PC-9 (cell line): Measurements from ENCODE around the gene KLHL30. TPM values are rescaled to one million over a fixed set of nuclear protein-coding genes. Genes with fewer than 3 reads are reported as not detected.

Experiments used
- BruUV-seq: library from RNA; stranded (reverse); fragments of 400-500 nt; replicated peaks from 2 replicates; lab custom pipeline; 2021; lab: Mats Ljungman, UMichigan
- CTCF ChIA-PET: fragments of 300-600 bp; sonication (Branson Sonifier 250); formaldehyde crosslinking; loops from one replicate; lab custom pipeline; 2022; ENCODE audit warnings: antibody characterized with exemption; lab: Charles Lee
- POLR2A ChIA-PET: fragments of 300-600 bp; sonication (Branson Sonifier 250); formaldehyde crosslinking; loops from one replicate; lab custom pipeline; 2022; ENCODE audit warnings: antibody characterized with exemption; ENCODE audit not compliant: unreplicated experiment; lab: Charles Lee
- DNase-seq, 2 experiments: peaks; one replicate each; pipeline versions ENCODE4 v3.0.0 to v3.0.0-alpha.2; 2015 to 2022; ENCODE audit warnings: mixed read lengths in 1 of 2
- H2AFZ ChIP-seq: fragments of 200-600 bp; sonication (generic); 2 replicates; pipeline ENCODE4 v1.8.1; 2017; ENCODE audit warnings: antibody characterized with exemption
- H3F3A ChIP-seq: fragments of 200-600 bp; sonication (generic); 2 replicates; pipeline ENCODE4 v1.8.1; 2017; ENCODE audit warnings: antibody characterized with exemption, mild to moderate bottlenecking, low read depth; ENCODE audit not compliant: insufficient read depth
- H3K27ac ChIP-seq: fragments of 200-600 bp; sonication (generic); 2 replicates; pipeline ENCODE4 v1.6.1; 2016; ENCODE audit warnings: mixed run types
- H3K27me3 ChIP-seq: fragments of 200-600 bp; sonication (generic); 2 replicates; pipeline ENCODE4 v1.6.1; 2016; ENCODE audit warnings: low read depth, mixed run types; ENCODE audit not compliant: insufficient read depth
- H3K36me3 ChIP-seq: fragments of 200-600 bp; sonication (generic); 2 replicates; pipeline ENCODE4 v1.6.1; 2016; ENCODE audit warnings: low read depth, mixed run types
- H3K4me1 ChIP-seq: fragments of 200-600 bp; sonication (generic); replicated peaks from 2 replicates; pipeline ENCODE4 v1.6.1; 2016; ENCODE audit warnings: mixed run types; ENCODE audit not compliant: insufficient read depth
- H3K4me2 ChIP-seq: fragments of 200-600 bp; sonication (generic); 2 replicates; pipeline ENCODE4 v1.6.1; 2017; ENCODE audit warnings: mixed run types
- H3K4me3 ChIP-seq: fragments of 200-600 bp; sonication (generic); 2 replicates; pipeline ENCODE4 v1.6.1; 2016; ENCODE audit warnings: mixed run types
- H3K79me2 ChIP-seq: fragments of 200-600 bp; sonication (generic); 2 replicates; pipeline ENCODE4 v1.6.1; 2017; ENCODE audit warnings: low read depth, mixed run types
- H3K9me2 ChIP-seq: fragments of 200-600 bp; sonication (generic); 2 replicates; pipeline ENCODE4 v1.8.1; 2017; ENCODE audit warnings: mild to moderate bottlenecking; ENCODE audit not compliant: insufficient read depth
- H3K9me3 ChIP-seq: fragments of 200-600 bp; sonication (generic); 2 replicates; pipeline ENCODE4 v1.8.1; 2016; ENCODE audit warnings: low read depth; ENCODE audit not compliant: insufficient read depth
- H4K20me1 ChIP-seq: fragments of 200-600 bp; sonication (generic); 2 replicates; pipeline ENCODE4 v1.8.1; 2017; ENCODE audit not compliant: insufficient read depth
- CTCF ChIP-seq: fragments of 200-600 bp; sonication (generic); conservative IDR thresholded peaks from 2 replicates; pipeline ENCODE4 v1.6.1; 2017; ENCODE audit warnings: mixed run types, antibody characterized with exemption, mild to moderate bottlenecking, moderate library complexity
- EZH2 ChIP-seq: fragments of 200-600 bp; sonication (generic); IDR thresholded peaks from 2 replicates; pipeline ENCODE4 v1.8.0; 2017; ENCODE audit warnings: antibody characterized with exemption, low read depth
- intact Hi-C: fragments of 100-400 bp; cut with micrococcal nuclease; formaldehyde crosslinking; loops from one replicate; pipeline ENCODE4 v1.10.0; 2022; ENCODE audit not compliant: unreplicated experiment
- total RNA-seq: library from RNA; stranded (reverse); gene quantifications from 2 replicates; pipeline ENCODE4 v1.2.3, GENCODE V29; 2021

The KLHL30 gene
- total RNA-seq, 1 experiment from 2014 or later, result 1.2 TPM

- Histone ChIP-seq H3K4me3 (no peak overlapping the region), H3K27me3 (no peaks in the 10 kb centered on the region), H3K9me2 (no peaks in the 10 kb centered on the region), H4K20me1 (no peaks in the 10 kb centered on the region), H3K79me2 (no peaks in the 10 kb centered on the region), H3K4me1 (peaks cover 64% of the 10 kb centered on the region), H3K4me2 (no peak overlapping the region), H3K9me3 (no peaks in the 10 kb centered on the region), H3F3A (peaks cover 25% of the 10 kb centered on the region), H2AFZ (no peak overlapping the region), H3K36me3 (no peaks in the 10 kb centered on the region), H3K27ac (no peak overlapping the region)
- no peak for DNase-seq
- no TSS peak for BruUV-seq
- intact Hi-C loops, result loop anchor here (10.0 kb wide), 1 partner anchor 105 kb away; the partner anchor contains the start of gene HES6
- no peak for TF ChIP-seq CTCF
- TF ChIP-seq EZH2, result no peak
- CTCF ChIA-PET, result no interaction called here
- POLR2A ChIA-PET, result no interaction called here
Observed at GRCh38 chr2:238140040-238140439, 1.6 kb downstream of the KLHL30 start.

DNA sequence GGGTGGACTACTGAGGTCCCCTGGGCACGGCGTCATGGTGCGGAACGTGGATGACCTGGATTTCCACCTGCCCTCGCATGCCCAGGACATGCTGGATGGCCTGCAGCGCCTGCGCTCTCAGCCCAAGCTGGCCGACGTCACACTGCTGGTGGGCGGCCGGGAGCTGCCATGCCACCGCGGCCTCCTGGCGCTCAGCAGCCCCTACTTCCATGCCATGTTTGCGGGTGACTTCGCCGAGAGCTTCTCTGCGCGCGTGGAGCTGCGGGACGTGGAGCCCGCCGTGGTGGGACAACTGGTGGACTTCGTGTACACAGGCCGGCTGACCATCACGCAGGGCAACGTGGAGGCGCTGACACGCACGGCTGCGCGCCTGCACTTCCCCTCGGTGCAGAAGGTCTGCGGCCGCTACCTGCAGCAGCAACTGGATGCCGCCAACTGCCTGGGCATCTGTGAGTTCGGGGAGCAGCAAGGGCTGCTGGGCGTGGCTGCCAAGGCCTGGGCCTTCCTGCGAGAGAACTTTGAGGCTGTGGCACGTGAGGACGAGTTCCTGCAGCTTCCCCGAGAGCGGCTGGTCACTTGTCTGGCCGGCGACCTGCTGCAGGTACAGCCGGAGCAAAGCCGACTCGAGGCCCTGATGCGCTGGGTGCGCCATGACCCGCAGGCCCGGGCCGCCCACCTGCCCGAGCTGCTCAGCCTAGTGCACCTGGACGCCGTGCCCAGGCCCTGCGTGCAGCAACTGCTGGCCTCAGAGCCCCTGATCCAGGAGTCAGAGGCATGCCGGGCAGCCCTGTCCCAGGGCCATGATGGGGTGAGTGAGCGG lies 2.5 kb downstream of the KLHL30 start:
- H2AFZ ChIP-seq, result no peak overlapping the region
- H3K4me1 ChIP-seq, result peaks cover 69% of the 10 kb centered on the region
- H3K9me2 ChIP-seq, result no peaks in the 10 kb centered on the region
- H4K20me1 ChIP-seq, result no peaks in the 10 kb centered on the region
- no peaks in the 10 kb centered on the region for H3K27me3 ChIP-seq
- H3F3A ChIP-seq, result peaks cover 29% of the 10 kb centered on the region
- intact Hi-C loops, result loop anchor here (10.0 kb wide), 1 partner anchor 104 kb away; the partner anchor contains the start of gene HES6
- no peaks in the 10 kb centered on the region for H3K9me3 ChIP-seq
- no peak for DNase-seq
- H3K4me2 ChIP-seq, result peak overlapping the region; percentile 69
- POLR2A ChIA-PET, result interaction anchor here (0.5 to 0.6 kb wide), 2 partner anchors 146 to 467 kb away, joined by 5 to 6 read pairs; no protein-coding TSS in a partner anchor
- no TSS peak for BruUV-seq
- H3K36me3 ChIP-seq, result no peaks in the 10 kb centered on the region
- H3K79me2 ChIP-seq, result no peaks in the 10 kb centered on the region
- TF ChIP-seq CTCF (no peak), EZH2 (no peak)
- CTCF ChIA-PET, result interaction anchor here (0.6 kb wide), 3 partner anchors 248 to 1013 kb away, joined by 3 to 9 read pairs (median 6); no protein-coding TSS in a partner anchor
- no peak overlapping the region for H3K4me3 ChIP-seq
- no peak overlapping the region for H3K27ac ChIP-seq

GRCh38 chr2:238141541-238142318 lies 3.3 kb downstream of the KLHL30 start:
- peaks cover 72% of the 10 kb centered on the region for H3K4me1 ChIP-seq
- no peak overlapping the region for H3K4me3 ChIP-seq
- no peak overlapping the region for H2AFZ ChIP-seq
- peaks cover 25% of the 10 kb centered on the region for H3F3A ChIP-seq
- H3K9me3 ChIP-seq, result no peaks in the 10 kb centered on the region
- ChIA-PET POLR2A (interaction anchor here (0.5 to 0.6 kb wide), 3 partner anchors 98 to 468 kb away, joined by 3 to 6 read pairs (median 5); no protein-coding TSS in a partner anchor), CTCF (interaction anchor here (0.6 kb wide), 3 partner anchors 249 to 1014 kb away, joined by 3 to 9 read pairs (median 6); no protein-coding TSS in a partner anchor)
- H3K36me3 ChIP-seq, result no peaks in the 10 kb centered on the region
- intact Hi-C loops, result loop anchor here (2.0 to 10.0 kb wide), 2 partner anchors 103 to 277 kb away; partner anchors contain the start of gene HES6
- DNase-seq, result peak; percentile 93 to 96
- no peaks in the 10 kb centered on the region for H3K9me2 ChIP-seq
- BruUV-seq, result no TSS peak
- no peaks in the 10 kb centered on the region for H4K20me1 ChIP-seq
- H3K27me3 ChIP-seq, result no peaks in the 10 kb centered on the region
- TF ChIP-seq EZH2, result no peak
- TF ChIP-seq CTCF, result no peak
- H3K79me2 ChIP-seq, result no peaks in the 10 kb centered on the region
- no peak overlapping the region for H3K27ac ChIP-seq
- H3K4me2 ChIP-seq, result peak overlapping the region; percentile 69
